Aorta (tissue), 5 donors: ENCODE data around the gene ASB11. TPM values are rescaled to one million over a fixed set of nuclear protein-coding genes. Genes with fewer than 3 reads are reported as not detected.

Experiments
- ATAC-seq: fragments of 200-7000 bp; cut with Tn5 transposase; one replicate; pipeline ENCODE4 v1.9.1; 2022; ENCODE audit warnings: moderate library complexity; ENCODE audit not compliant: low FRiP score
- DNase-seq, 2 donors: peaks; one replicate each; pipeline ENCODE4 v3.0.0-alpha.2; 2020
- H3K27ac ChIP-seq, 2 donors: one replicate each; pipeline ENCODE4 v1.5.1; 2013; ENCODE audit warnings: low read length in 2 of 2, mild to moderate bottlenecking in 2 of 2, moderate library complexity in 2 of 2, control low read depth in 1 of 2, inconsistent platforms in 1 of 2, low read depth in 1 of 2
- H3K27me3 ChIP-seq, 2 donors: one replicate each; pipeline ENCODE4 v1.6.1; 2013; ENCODE audit warnings: control low read depth in 1 of 2, low read length in 1 of 2, mild to moderate bottlenecking in 1 of 2, moderate library complexity in 1 of 2; ENCODE audit not compliant: insufficient read depth in 2 of 2, control insufficient read depth in 1 of 2
- H3K36me3 ChIP-seq, 2 donors: one replicate each; pipeline ENCODE4 v1.6.1; 2013; ENCODE audit warnings: control low read depth in 1 of 2, low read length in 1 of 2, mild to moderate bottlenecking in 1 of 2; ENCODE audit not compliant: insufficient read depth in 2 of 2, control insufficient read depth in 1 of 2
- H3K4me1 ChIP-seq, 2 donors: one replicate each; pipeline ENCODE4 v1.6.1; 2013; ENCODE audit warnings: low read length in 2 of 2, control low read depth in 1 of 2, mild to moderate bottlenecking in 1 of 2, moderate library complexity in 1 of 2; ENCODE audit not compliant: insufficient read depth in 2 of 2, control insufficient read depth in 1 of 2
- H3K4me3 ChIP-seq, 2 donors: one replicate each; pipeline ENCODE4 v1.5.1; 2013; ENCODE audit warnings: low read length in 2 of 2, control low read depth in 1 of 2, mild to moderate bottlenecking in 1 of 2
- H3K9me3 ChIP-seq: one replicate; pipeline ENCODE4 v1.6.1; 2013; ENCODE audit warnings: mild to moderate bottlenecking, low read length; ENCODE audit not compliant: control insufficient read depth
- WGBS, 2 donors: extraction: QIAGEN DNeasy Blood & Tissue Kit; methylation state at CpG; one replicate each; pipeline ENCODE4 v1.1.7; 2013; 5-methylcytosine and 5-hydroxymethylcytosine counted together
- intact Hi-C, 2 donors: fragments of 100-400 bp; cut with DNase I; formaldehyde crosslinking; loops; one replicate each; pipeline versions ENCODE4 v1.14.2 to v1.15.0; 2022
- polyA plus RNA-seq, 2 donors: library from polyadenylated mRNA; stranded (reverse); fragments of 200-250 nt; gene quantifications; one replicate each; pipeline ENCODE4 v1.2.3, GENCODE V29; 2013
- total RNA-seq, 2 donors: library from RNA; stranded (reverse); fragmentation: NEBNext Ultra II Directional; extraction: Animal tissue kit (Norgen Biotek cat#: 25700); gene quantifications; one replicate each; pipeline ENCODE4 v1.2.1, GENCODE V29; 2021
- donor health status: healthy with polysubstance abuse.
- donor health status: Bipolar disorder and iron deficiency.
- donor health status: DM: no; HTN: no; CAD: no.
- donor health status: DM: no; HTN: no; CAD: no.
- donor health status: DM: yes; HTN: yes; CAD: no.

ASB11 gene
- total and polyA plus RNA-seq, 4 donors = not detected

DNA sequence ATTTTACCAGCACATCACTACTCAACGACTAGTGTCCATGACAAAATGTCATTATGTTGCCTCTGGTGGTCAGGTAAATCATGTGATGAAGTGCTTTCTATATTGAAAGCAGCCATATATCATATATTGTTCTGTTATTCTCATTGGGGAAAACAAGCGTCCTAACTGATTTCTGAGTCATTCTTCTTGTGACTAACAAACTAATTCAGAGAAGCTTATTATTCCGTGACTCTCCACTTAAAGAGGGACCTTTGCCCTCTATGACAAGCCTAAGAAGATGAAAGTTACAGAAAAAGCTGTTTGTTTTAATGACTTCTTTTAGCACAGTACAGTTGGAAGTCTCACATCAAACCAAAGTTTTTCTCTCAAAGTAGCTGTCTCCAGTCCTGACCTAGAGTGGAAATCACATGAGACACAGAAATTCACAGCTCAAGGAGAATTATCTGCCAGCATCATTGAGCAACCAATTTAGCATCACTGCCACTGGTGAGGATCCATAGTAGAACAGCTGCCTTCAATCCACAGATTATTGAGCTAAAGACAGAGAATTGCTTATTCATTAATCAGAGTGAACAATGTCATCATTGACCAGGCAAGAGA lies 81.9 kb downstream of the ASB11 start:
- Histone ChIP-seq H3K36me3 (no peaks in the 10 kb centered on the region), H3K27me3 (no peaks in the 10 kb centered on the region), H3K4me3 (no peak overlapping the region), H3K4me1 (no peaks in the 10 kb centered on the region), H3K27ac (no peak overlapping the region), H3K9me3 (no peaks in the 10 kb centered on the region)
- no peak for ATAC-seq
- intact Hi-C loops = no loop called here
- DNase-seq = no peak
- WGBS, 2 donors = 40 to 48% methylated on average over 3 of the region's 3 CpGs

Other genes with a start within 250 kb of the ASB11 start
- gene ASB9, start 45.6 kb downstream of the ASB11 start, total RNA-seq = 1 to 10 TPM; 1.3 to 2.9 TPM
- gene ASB9, start 45.6 kb downstream of the ASB11 start, polyA plus RNA-seq = under 1 TPM; 0.25 to 0.84 TPM
- gene PIGA, start 19.9 kb upstream of the ASB11 start, total RNA-seq = 10 to 100 TPM; 13.9 to 20.4 TPM
- gene PIGA, start 19.9 kb upstream of the ASB11 start, polyA plus RNA-seq = 1 to 10 TPM; 5.4 to 7.1 TPM
- 1 to 10 TPM; 3.0 to 4.8 TPM for gene VEGFD, start 68.8 kb upstream of the ASB11 start, total RNA-seq
- gene VEGFD, start 68.8 kb upstream of the ASB11 start, polyA plus RNA-seq = 1 to 10 TPM in 1 of 2 donors, under 1 TPM in 1; 0.63 to 2.6 TPM
- gene PIR, start 177.7 kb upstream of the ASB11 start, total RNA-seq = 10 to 100 TPM; 11.5 to 26.3 TPM
- 10 to 100 TPM; 19.9 to 20.4 TPM for gene PIR, start 177.7 kb upstream of the ASB11 start, polyA plus RNA-seq
- gene BMX, start 185.2 kb upstream of the ASB11 start, total RNA-seq = 1 to 10 TPM; 3.7 to 3.8 TPM
- gene BMX, start 185.2 kb upstream of the ASB11 start, polyA plus RNA-seq = 10 to 100 TPM in 1 of 2 donors, 1 to 10 TPM in 1; 5.3 to 10.1 TPM